A549 treated with DMSO at 1 μM for 4 hours (cell line): ENCODE results near the gene PCDHB10. TPM values are rescaled to one million over a fixed set of nuclear protein-coding genes. Genes with fewer than 3 reads are reported as not detected.

Experiments
- total RNA-seq: library from RNA; stranded (reverse); fragments of 200-300 nt; extraction: Qiagen RNA extraction; gene quantifications from 5 replicates; pipeline ENCODE4 v1.2.3, GENCODE V29; 2022; ENCODE audit warnings: low read depth

PCDHB10 gene
- 0.04 to 0.06 TPM (median 0.05 TPM) in 3 of 5 replicates, not detected in the others for total RNA-seq

GRCh38 chr5:141192110-141192725 lies at the start of gene PCDHB10:
Gene PCDHB10, plus strand, starts transcription at chr5:141192353. Its CDS starts 200 bp downstream, at chr5:141192553.

DNA sequence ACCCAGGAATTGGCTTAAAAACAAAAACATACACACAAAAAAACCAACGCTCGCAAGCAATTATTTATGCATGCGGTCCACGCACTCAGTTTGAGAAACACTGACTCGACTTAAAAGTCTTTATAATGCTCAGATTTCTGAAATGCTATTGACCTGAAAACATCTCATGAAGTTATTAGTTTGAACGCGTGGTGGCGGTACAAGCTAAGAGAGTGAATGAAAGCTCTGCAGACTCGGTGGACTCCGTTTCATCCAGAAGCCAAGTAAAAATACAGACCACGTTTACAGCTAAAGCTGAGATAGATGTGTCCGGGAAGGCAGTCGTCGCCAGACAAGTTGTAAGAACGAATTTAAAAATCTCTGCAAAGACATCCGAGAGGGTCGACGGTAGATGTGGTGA lies 42.3 kb upstream of the PCDHB10 start, which contains the start of gene PCDHB6:
Gene PCDHB6 (plus strand): TSS at position 246 of the 400 bp plus-strand sequence. CDS start 201 bp downstream, outside the sequence.

GRCh38 chr5:141172381-141173204 lies 19.6 kb upstream of the PCDHB10 start, which contains the start of gene PCDHB7:
Gene PCDHB7, plus strand, starts transcription at chr5:141172644. Its CDS starts 192 bp downstream, at chr5:141172836.

DNA sequence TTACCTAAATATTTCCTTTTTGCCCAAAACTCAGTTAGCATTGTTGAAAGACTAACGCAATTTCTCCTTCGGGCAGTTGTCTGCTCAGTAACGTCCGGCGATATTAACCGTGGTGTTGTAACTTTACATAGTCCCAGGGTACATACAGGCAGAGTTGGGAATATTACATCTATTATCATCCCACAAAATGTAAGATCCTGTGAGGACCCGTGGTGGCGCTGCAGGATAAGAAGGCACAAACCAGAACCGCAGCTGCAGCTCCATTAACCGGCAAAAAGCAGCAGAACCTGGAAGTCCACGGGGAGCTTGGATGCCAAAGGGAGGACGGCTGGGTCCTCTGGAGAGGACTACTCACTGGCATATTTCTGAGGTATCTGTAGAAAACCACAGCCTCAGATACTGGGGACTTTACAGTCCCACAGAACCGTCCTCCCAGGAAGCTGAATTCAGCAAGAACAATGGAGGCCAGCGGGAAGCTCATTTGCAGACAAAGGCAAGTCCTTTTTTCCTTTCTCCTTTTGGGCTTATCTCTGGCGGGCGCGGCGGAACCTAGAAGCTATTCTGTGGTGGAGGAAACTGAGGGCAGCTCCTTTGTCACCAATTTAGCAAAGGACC lies 14.5 kb upstream of the PCDHB10 start, which contains the start of gene PCDHB8:
Gene PCDHB8 (plus strand): TSS at position 214 of the 615 bp plus-strand sequence. CDS start 245 bp downstream, at position 459.

DNA sequence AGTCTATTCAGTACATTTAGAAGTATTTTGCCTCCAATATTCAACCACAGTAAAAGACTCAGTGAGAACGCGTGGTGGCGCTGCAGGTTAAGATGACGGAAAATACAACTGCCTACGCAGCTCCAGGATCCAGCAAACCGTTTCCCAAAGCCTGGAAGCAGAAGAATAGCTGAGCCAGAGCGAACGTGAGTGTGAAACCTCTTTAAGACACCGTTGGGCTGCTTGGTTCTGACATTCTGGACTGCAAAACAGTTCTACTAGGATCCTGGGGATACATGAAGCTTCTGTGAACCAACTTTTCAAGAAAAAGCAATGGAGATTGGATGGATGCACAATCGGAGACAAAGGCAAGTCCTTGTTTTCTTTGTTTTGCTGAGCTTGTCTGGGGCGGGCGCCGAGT lies 9.9 kb upstream of the PCDHB10 start, which contains the start of gene PCDHB16:
Gene PCDHB16 (plus strand): TSS at position 140 of the 400 bp plus-strand sequence. CDS start 173 bp downstream, at position 313.

GRCh38 chr5:141186897-141187512 lies 5.1 kb upstream of the PCDHB10 start, which contains the start of gene PCDHB9:
Gene PCDHB9, plus strand, starts transcription at chr5:141187161. Its CDS starts 158 bp downstream, at chr5:141187319.

GRCh38 chr5:141199359-141200235 lies 7.4 kb downstream of the PCDHB10 start, which contains the start of gene PCDHB11:
Gene PCDHB11, plus strand, starts transcription at chr5:141199627. Its CDS starts 148 bp downstream, at chr5:141199775.

GRCh38 chr5:141208478-141208877 lies 16.3 kb downstream of the PCDHB10 start, which contains the start of gene PCDHB12:
Gene PCDHB12, plus strand, starts transcription at chr5:141208719. Its CDS starts 189 bp downstream, at chr5:141208908.

GRCh38 chr5:141213656-141214339 lies 21.6 kb downstream of the PCDHB10 start, which contains the start of gene PCDHB13:
Gene PCDHB13, plus strand, starts transcription at chr5:141213919. Its CDS starts 205 bp downstream, at chr5:141214124.

DNA sequence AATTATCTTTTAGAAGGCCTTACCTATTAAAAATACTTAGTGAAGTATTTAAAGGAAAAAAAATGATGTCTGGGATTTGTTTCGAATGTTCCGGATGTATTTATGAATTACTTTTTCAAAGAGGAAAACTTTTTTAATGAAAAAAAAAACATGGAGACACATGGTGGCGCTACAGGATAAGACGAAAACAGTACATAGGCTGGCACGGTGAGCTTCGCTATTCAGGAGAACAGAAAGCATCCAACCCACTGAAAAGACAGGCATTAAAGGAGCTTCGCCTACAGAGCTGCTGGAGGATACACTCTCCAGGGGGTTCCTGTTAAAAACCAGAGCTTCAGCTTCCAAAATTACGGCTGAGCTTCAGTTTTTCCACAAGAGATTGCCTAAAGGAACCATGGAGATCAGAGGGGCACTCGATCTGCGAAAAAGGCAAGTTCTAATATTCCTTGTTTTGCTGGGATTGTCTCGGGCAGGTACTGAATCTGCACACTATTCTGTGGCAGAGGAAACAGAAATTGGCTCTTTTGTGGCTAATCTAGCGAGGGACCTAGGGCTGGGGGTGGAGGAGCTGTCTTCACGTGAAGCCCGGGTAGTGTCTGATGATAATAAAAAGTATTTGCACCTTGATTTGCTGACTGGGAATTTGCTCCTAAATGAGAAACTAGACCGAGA lies 31.1 kb downstream of the PCDHB10 start, which contains the start of gene PCDHB14:
Gene PCDHB14 (plus strand): TSS at position 232 of the 672 bp plus-strand sequence. CDS start 163 bp downstream, at position 395.

Other genes starting within 250 kb of the PCDHB10 start
- gene PCDHAC2, start 225.9 kb upstream of the PCDHB10 start, total RNA-seq, result 2.6 to 3.2 TPM (median 2.6 TPM) in 5 replicates
- gene PCDHB1, start 141.0 kb upstream of the PCDHB10 start, total RNA-seq, result not detected in 5 replicates
- 3.3 to 4.1 TPM (median 3.3 TPM) in 5 replicates for gene PCDHB2, start 97.7 kb upstream of the PCDHB10 start, total RNA-seq
- gene PCDHB3, start 91.9 kb upstream of the PCDHB10 start, total RNA-seq, result 0.04 to 0.05 TPM in 2 of 5 replicates, not detected in the others
- 0.03 to 0.17 TPM (median 0.05 TPM) in 5 replicates for gene PCDHB4, start 70.5 kb upstream of the PCDHB10 start, total RNA-seq
- 1.2 to 1.9 TPM (median 1.4 TPM) in 5 replicates for gene PCDHB5, start 57.1 kb upstream of the PCDHB10 start, total RNA-seq
- 0.85 to 1.3 TPM (median 1.1 TPM) in 5 replicates for gene PCDHB6, start 42.3 kb upstream of the PCDHB10 start, total RNA-seq
- gene PCDHB7, start 19.7 kb upstream of the PCDHB10 start, total RNA-seq, result not detected in 5 replicates
- gene PCDHB8, start 14.6 kb upstream of the PCDHB10 start, total RNA-seq, result 0.24 to 0.35 TPM (median 0.29 TPM) in 5 replicates
- gene PCDHB16, start 10.0 kb upstream of the PCDHB10 start, total RNA-seq, result 0.04 to 0.19 TPM (median 0.06 TPM) in 5 replicates
- gene PCDHB9, start 5.2 kb upstream of the PCDHB10 start, total RNA-seq, result 0.05 to 0.12 TPM in 2 of 5 replicates, not detected in the others
- gene PCDHB11, start 7.3 kb downstream of the PCDHB10 start, total RNA-seq, result 0.07 to 0.12 TPM (median 0.11 TPM) in 3 of 5 replicates, not detected in the others
- 0.02 TPM in 1 of 5 replicates, not detected in the others for gene PCDHB12, start 16.4 kb downstream of the PCDHB10 start, total RNA-seq
- 0.05 to 0.09 TPM (median 0.06 TPM) in 5 replicates for gene PCDHB13, start 21.6 kb downstream of the PCDHB10 start, total RNA-seq
- 0.05 to 0.15 TPM (median 0.08 TPM) in 5 replicates for gene PCDHB14, start 31.0 kb downstream of the PCDHB10 start, total RNA-seq
- 0.05 to 0.06 TPM in 2 of 5 replicates, not detected in the others for gene PCDHB15, start 53.0 kb downstream of the PCDHB10 start, total RNA-seq
- gene SLC25A2, start 111.7 kb downstream of the PCDHB10 start, total RNA-seq, result not detected in 5 replicates
- gene TAF7, start 128.4 kb downstream of the PCDHB10 start, total RNA-seq, result 67.8 to 84.2 TPM (median 73.3 TPM) in 5 replicates
- 0.37 to 0.48 TPM (median 0.40 TPM) in 5 replicates for gene PCDHGA1, start 138.2 kb downstream of the PCDHB10 start, total RNA-seq
- 0.66 to 0.87 TPM (median 0.76 TPM) in 5 replicates for gene PCDHGA2, start 146.4 kb downstream of the PCDHB10 start, total RNA-seq
- 0.02 to 0.04 TPM (median 0.03 TPM) in 3 of 5 replicates, not detected in the others for gene PCDHGA3, start 151.5 kb downstream of the PCDHB10 start, total RNA-seq
- gene PCDHGB1, start 157.7 kb downstream of the PCDHB10 start, total RNA-seq, result 1.6 to 2.1 TPM (median 1.8 TPM) in 5 replicates
- gene PCDHGA4, start 162.7 kb downstream of the PCDHB10 start, total RNA-seq, result 0.09 to 0.17 TPM (median 0.14 TPM) in 5 replicates
- 0.09 to 0.20 TPM (median 0.14 TPM) in 4 of 5 replicates, not detected in the other for gene PCDHGB2, start 167.6 kb downstream of the PCDHB10 start, total RNA-seq
- 0.07 to 0.22 TPM (median 0.18 TPM) in 5 replicates for gene PCDHGA5, start 171.8 kb downstream of the PCDHB10 start, total RNA-seq
- gene PCDHGB3, start 177.9 kb downstream of the PCDHB10 start, total RNA-seq, result 0.19 to 0.37 TPM (median 0.31 TPM) in 5 replicates
- gene PCDHGA6, start 181.5 kb downstream of the PCDHB10 start, total RNA-seq, result 0.19 to 0.39 TPM (median 0.26 TPM) in 5 replicates
- gene PCDHGA7, start 190.4 kb downstream of the PCDHB10 start, total RNA-seq, result 0.84 to 1.3 TPM (median 1.1 TPM) in 5 replicates
- gene PCDHGB4, start 195.3 kb downstream of the PCDHB10 start, total RNA-seq, result 0.77 to 1.0 TPM (median 0.88 TPM) in 5 replicates
- gene PCDHGA8, start 200.3 kb downstream of the PCDHB10 start, total RNA-seq, result 0.02 to 0.03 TPM (median 0.02 TPM) in 3 of 5 replicates, not detected in the others
- gene PCDHGB5, start 205.6 kb downstream of the PCDHB10 start, total RNA-seq, result 2.3 to 2.7 TPM (median 2.6 TPM) in 5 replicates
- 0.04 to 0.09 TPM (median 0.06 TPM) in 4 of 5 replicates, not detected in the other for gene PCDHGA9, start 210.4 kb downstream of the PCDHB10 start, total RNA-seq
- 0.09 to 0.23 TPM (median 0.13 TPM) in 5 replicates for gene PCDHGB6, start 215.7 kb downstream of the PCDHB10 start, total RNA-seq
- 0.03 TPM in 1 of 5 replicates, not detected in the others for gene PCDHGA10, start 220.6 kb downstream of the PCDHB10 start, total RNA-seq
- 0.06 to 0.08 TPM (median 0.06 TPM) in 4 of 5 replicates, not detected in the other for gene PCDHGB7, start 225.3 kb downstream of the PCDHB10 start, total RNA-seq
- gene PCDHGA11, start 228.7 kb downstream of the PCDHB10 start, total RNA-seq, result not detected in 5 replicates
- 0.02 to 0.03 TPM in 2 of 5 replicates, not detected in the others for gene PCDHGA12, start 238.2 kb downstream of the PCDHB10 start, total RNA-seq